ENCODE results near the gene PTGFRN.

The PTGFRN gene

GRCh38 chr1:116911779-116912469 lies 2.2 kb downstream of the PTGFRN start:
- H3K9me3 ChIP-seq (ENCODE audit: insufficient read depth, low read length): no peaks in the 10 kb centered on the region
- no peaks in the 10 kb centered on the region for H3K9me2 ChIP-seq (replicated peaks; ENCODE audit: insufficient read depth, low read length)
- no peak overlapping the region for H3K27ac ChIP-seq (ENCODE audit: low read depth, low read length)
- TF ChIP-seq CTCF (IDR thresholded peaks at IDR 0.05; ENCODE audit: insufficient read depth, low read length, poor library complexity, severe bottlenecking): no peak
- no peak for TF ChIP-seq EZH2phosphoT487 (conservative IDR thresholded peaks at IDR 0.05; ENCODE audit: low read length)
- no peak overlapping the region for H3K4me3 ChIP-seq (ENCODE audit: insufficient read depth, low read length, poor library complexity, severe bottlenecking)
- H3K36me3 ChIP-seq (ENCODE audit: low read length): no peaks in the 10 kb centered on the region
- no peak overlapping the region for H3K4me2 ChIP-seq (ENCODE audit: low read depth, low read length, poor library complexity, severe bottlenecking)
- no peak overlapping the region for H3K9ac ChIP-seq (ENCODE audit: low read length)
- no peaks in the 10 kb centered on the region for H3K27me3 ChIP-seq (ENCODE audit: low read length)
- no peaks in the 10 kb centered on the region for H4K20me1 ChIP-seq (ENCODE audit: low read depth, low read length)
- no peaks in the 10 kb centered on the region for H3K79me2 ChIP-seq (ENCODE audit: insufficient read depth, low read length)
- no peaks in the 10 kb centered on the region for H3F3A ChIP-seq (ENCODE audit: insufficient read depth)
- no peak overlapping the region for H2AFZ ChIP-seq (ENCODE audit: low read depth, low read length, severe bottlenecking)

GRCh38 chr1:116912846-116913245 lies 3.1 kb downstream of the PTGFRN start:
- Histone ChIP-seq H2AFZ (ENCODE audit: low read depth, low read length, severe bottlenecking) (no peak overlapping the region), H3F3A (ENCODE audit: insufficient read depth) (no peaks in the 10 kb centered on the region), H3K36me3 (ENCODE audit: low read length) (no peaks in the 10 kb centered on the region), H3K4me3 (ENCODE audit: insufficient read depth, low read length, poor library complexity, severe bottlenecking) (no peak overlapping the region), H3K9ac (ENCODE audit: low read length) (no peak overlapping the region), H3K9me3 (ENCODE audit: insufficient read depth, low read length) (no peaks in the 10 kb centered on the region), H3K27ac (ENCODE audit: low read depth, low read length) (no peak overlapping the region), H3K27me3 (ENCODE audit: low read length) (no peaks in the 10 kb centered on the region), H4K20me1 (ENCODE audit: low read depth, low read length) (no peaks in the 10 kb centered on the region), H3K4me2 (ENCODE audit: low read depth, low read length, poor library complexity, severe bottlenecking) (no peak overlapping the region), H3K79me2 (ENCODE audit: insufficient read depth, low read length) (no peaks in the 10 kb centered on the region), H3K9me2 (replicated peaks; ENCODE audit: insufficient read depth, low read length) (no peaks in the 10 kb centered on the region)
- TF ChIP-seq EZH2phosphoT487 (conservative IDR thresholded peaks at IDR 0.05; ENCODE audit: low read length) (no peak), CTCF (IDR thresholded peaks at IDR 0.05; ENCODE audit: insufficient read depth, low read length, poor library complexity, severe bottlenecking) (no peak)

- Histone ChIP-seq H3F3A (ENCODE audit: insufficient read depth) (no peaks in the 10 kb centered on the region), H3K9me2 (replicated peaks; ENCODE audit: insufficient read depth, low read length) (no peaks in the 10 kb centered on the region), H3K79me2 (ENCODE audit: insufficient read depth, low read length) (no peaks in the 10 kb centered on the region), H3K4me2 (ENCODE audit: low read depth, low read length, poor library complexity, severe bottlenecking) (no peak overlapping the region), H3K9ac (ENCODE audit: low read length) (no peak overlapping the region), H2AFZ (ENCODE audit: low read depth, low read length, severe bottlenecking) (no peak overlapping the region), H4K20me1 (ENCODE audit: low read depth, low read length) (no peaks in the 10 kb centered on the region), H3K27ac (ENCODE audit: low read depth, low read length) (no peak overlapping the region), H3K36me3 (ENCODE audit: low read length) (no peaks in the 10 kb centered on the region), H3K4me3 (ENCODE audit: insufficient read depth, low read length, poor library complexity, severe bottlenecking) (no peak overlapping the region), H3K9me3 (ENCODE audit: insufficient read depth, low read length) (no peaks in the 10 kb centered on the region), H3K27me3 (ENCODE audit: low read length) (no peaks in the 10 kb centered on the region)
- TF ChIP-seq EZH2phosphoT487 (conservative IDR thresholded peaks at IDR 0.05; ENCODE audit: low read length): no peak
- TF ChIP-seq CTCF (IDR thresholded peaks at IDR 0.05; ENCODE audit: insufficient read depth, low read length, poor library complexity, severe bottlenecking): no peak
These were observed 4.2 kb downstream of the PTGFRN start for GRCh38 chr1:116913941-116914340.
